ENCODE measurements around the gene RNF169.

DNA sequence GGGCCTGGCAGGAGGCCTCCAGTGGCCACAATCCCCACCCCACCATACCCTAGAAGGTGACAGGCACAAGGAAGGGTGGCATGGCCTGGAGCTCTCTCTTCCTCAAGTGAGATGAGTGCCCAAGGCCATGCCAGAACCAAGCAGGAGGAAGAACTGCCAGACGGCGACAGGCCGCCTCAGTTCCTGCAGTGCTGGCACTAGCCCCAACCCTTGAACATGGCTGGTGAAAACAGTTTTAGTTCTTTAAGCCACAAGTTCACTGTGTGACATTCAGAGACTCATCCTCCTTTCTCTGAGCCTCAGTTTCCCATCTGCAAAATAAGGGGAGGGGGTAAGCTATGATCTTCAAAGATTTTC lies 27.2 kb upstream of the RNF169 start:
- TF ChIP-seq POLR2AphosphoS5 (IDR thresholded peaks at IDR 0.05; ENCODE audit: borderline replicate concordance, low read depth, low read length), result no peak
- TF ChIP-seq EZH2 (IDR thresholded peaks at IDR 0.05), result no peak
- no peak for TF ChIP-seq FOXP2 (optimal IDR thresholded peaks at IDR 0.05; ENCODE audit: control extremely low read depth, extremely low read length, insufficient read depth)

All from SK-N-MC (cell line).